ENCODE results near the gene PKP4. TPM values are rescaled to one million over a fixed set of nuclear protein-coding genes. Genes with fewer than 3 reads are reported as not detected.

Gene PKP4
- total RNA-seq, 1 donor from 2014 or later = 39.4 TPM

DNA sequence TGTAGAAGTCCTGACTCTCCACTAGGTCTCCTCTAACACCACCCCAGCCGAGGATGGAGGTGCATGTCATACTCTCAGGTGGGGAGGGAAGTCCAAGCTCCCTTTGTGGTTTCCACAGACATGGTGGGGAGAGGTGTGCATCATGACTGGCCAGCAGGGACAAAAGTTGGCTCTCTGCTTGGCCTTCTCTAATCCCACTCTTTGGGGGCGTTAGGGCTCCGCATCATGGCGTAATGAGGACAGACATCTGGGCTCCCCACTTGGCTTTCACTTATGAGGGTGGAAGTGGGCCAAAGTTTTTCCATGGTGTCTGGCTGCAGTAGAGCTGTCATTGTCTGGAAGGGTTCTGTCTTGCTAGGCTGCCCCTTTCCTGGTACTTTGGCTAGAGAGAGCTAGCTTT, 257.7 kb downstream of the PKP4 start:
- H3K4me3 Mint-ChIP-seq (ENCODE audit: unreplicated experiment) = no peak overlapping the region
- H3K36me3 Mint-ChIP-seq (ENCODE audit: low read depth) = peaks cover 12% of the 10 kb centered on the region
- H3K27me3 Mint-ChIP-seq (ENCODE audit: low read depth) = no peaks in the 10 kb centered on the region
- TF ChIP-seq, protein P1, sequence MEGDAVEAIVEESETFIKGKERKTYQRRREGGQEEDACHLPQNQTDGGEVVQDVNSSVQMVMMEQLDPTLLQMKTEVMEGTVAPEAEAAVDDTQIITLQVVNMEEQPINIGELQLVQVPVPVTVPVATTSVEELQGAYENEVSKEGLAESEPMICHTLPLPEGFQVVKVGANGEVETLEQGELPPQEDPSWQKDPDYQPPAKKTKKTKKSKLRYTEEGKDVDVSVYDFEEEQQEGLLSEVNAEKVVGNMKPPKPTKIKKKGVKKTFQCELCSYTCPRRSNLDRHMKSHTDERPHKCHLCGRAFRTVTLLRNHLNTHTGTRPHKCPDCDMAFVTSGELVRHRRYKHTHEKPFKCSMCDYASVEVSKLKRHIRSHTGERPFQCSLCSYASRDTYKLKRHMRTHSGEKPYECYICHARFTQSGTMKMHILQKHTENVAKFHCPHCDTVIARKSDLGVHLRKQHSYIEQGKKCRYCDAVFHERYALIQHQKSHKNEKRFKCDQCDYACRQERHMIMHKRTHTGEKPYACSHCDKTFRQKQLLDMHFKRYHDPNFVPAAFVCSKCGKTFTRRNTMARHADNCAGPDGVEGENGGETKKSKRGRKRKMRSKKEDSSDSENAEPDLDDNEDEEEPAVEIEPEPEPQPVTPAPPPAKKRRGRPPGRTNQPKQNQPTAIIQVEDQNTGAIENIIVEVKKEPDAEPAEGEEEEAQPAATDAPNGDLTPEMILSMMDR (IDR thresholded peaks at IDR 0.05) = no peak
- no peak for DNase-seq (ENCODE audit: low spot score)
- H3K4me1 Mint-ChIP-seq (ENCODE audit: low read depth) = peaks cover 7% of the 10 kb centered on the region
- H3K9me3 Mint-ChIP-seq (ENCODE audit: low read depth) = peaks cover 25% of the 10 kb centered on the region
- H3K27ac Mint-ChIP-seq (ENCODE audit: unreplicated experiment) = no peak overlapping the region

DNA sequence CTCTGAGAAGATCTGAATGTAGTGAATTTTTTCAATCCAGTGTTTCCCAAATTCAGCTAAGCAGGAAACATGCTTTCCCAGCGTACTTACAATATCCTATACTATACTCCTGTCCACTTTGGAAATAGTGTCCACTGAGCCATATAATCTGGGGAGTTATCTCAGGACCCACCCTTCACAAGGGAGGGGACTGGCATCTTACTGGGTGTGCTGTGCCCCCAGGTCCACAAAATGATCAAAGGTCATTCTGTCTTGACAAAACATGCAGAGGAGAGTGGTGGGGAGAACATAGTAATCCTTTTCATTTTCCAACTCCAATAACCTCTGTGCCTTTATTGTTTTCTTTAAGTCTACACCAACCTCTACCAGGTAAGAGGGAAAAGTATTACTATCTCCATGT, 258.6 kb downstream of the PKP4 start:
- Mint-ChIP-seq H3K27ac (ENCODE audit: unreplicated experiment) (no peak overlapping the region), H3K4me1 (ENCODE audit: low read depth) (peaks cover 7% of the 10 kb centered on the region), H3K27me3 (ENCODE audit: low read depth) (no peaks in the 10 kb centered on the region), H3K9me3 (ENCODE audit: low read depth) (peaks cover 20% of the 10 kb centered on the region), H3K36me3 (ENCODE audit: low read depth) (peaks cover 12% of the 10 kb centered on the region), H3K4me3 (ENCODE audit: unreplicated experiment) (no peak overlapping the region)
- DNase-seq (ENCODE audit: low spot score) = no peak
- TF ChIP-seq, protein P1 (IDR thresholded peaks at IDR 0.05) = no peak

DNA sequence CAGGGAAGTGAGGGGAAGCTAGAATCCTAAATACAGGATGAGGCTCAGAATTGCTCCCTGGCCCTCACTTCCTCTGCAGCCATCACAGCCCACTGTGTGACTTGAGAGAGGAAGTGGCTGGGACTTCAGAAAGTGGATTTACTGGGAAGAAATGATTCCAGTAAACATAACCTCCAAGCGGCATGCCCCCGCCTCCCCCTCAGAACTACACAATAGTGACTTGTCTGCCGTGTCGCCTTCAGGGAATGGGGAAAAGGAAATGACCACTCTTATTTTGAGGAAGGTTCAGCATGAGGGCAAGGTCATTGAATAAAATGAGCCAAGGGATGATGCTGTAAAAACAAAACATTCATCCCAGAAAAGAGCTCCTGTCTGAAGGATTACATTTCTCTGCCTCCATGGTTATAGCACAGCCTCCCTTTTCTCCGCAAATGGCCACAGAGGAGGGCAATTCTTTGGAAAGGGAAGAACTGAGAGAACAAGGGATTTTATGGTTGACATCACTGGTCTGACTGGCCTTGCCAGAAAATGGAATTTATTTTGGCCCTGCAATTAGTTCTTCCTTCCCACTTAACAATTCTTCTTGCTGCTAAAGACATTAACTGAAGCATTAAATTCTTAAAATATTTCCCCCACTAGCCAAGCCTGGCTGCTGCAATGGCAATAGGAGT, 259.5 kb downstream of the PKP4 start:
- H3K4me3 Mint-ChIP-seq (ENCODE audit: unreplicated experiment) = no peak overlapping the region
- peaks cover 20% of the 10 kb centered on the region for H3K9me3 Mint-ChIP-seq (ENCODE audit: low read depth)
- no peaks in the 10 kb centered on the region for H3K27me3 Mint-ChIP-seq (ENCODE audit: low read depth)
- no peak for DNase-seq (ENCODE audit: low spot score)
- TF ChIP-seq, protein P1 (IDR thresholded peaks at IDR 0.05) = no peak
- H3K4me1 Mint-ChIP-seq (ENCODE audit: low read depth) = peaks cover 7% of the 10 kb centered on the region
- peaks cover 12% of the 10 kb centered on the region for H3K36me3 Mint-ChIP-seq (ENCODE audit: low read depth)
- no peak overlapping the region for H3K27ac Mint-ChIP-seq (ENCODE audit: unreplicated experiment)

DNA sequence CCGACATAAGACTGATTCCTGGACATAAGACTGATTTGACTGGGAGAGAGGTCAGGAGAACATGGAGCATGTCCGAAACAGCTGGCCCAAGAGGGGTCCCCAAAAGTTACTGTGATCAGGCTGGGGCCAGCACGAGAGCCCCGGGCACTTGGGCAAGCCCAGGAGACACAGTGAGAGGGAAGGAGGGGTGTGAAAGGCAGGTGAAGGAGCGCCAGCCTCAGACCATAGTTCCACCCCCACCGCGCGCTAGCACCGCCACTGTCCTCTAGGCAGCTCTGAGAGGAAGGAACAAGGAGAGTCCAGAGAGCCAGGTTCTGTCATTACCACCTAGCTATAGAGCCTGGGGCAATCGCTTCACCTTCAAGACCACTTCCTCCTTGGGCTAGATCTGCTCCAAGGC, 260.2 kb downstream of the PKP4 start:
- Mint-ChIP-seq H3K27me3 (ENCODE audit: low read depth) (no peaks in the 10 kb centered on the region), H3K4me3 (ENCODE audit: unreplicated experiment) (no peak overlapping the region), H3K27ac (ENCODE audit: unreplicated experiment) (no peak overlapping the region)

DNA sequence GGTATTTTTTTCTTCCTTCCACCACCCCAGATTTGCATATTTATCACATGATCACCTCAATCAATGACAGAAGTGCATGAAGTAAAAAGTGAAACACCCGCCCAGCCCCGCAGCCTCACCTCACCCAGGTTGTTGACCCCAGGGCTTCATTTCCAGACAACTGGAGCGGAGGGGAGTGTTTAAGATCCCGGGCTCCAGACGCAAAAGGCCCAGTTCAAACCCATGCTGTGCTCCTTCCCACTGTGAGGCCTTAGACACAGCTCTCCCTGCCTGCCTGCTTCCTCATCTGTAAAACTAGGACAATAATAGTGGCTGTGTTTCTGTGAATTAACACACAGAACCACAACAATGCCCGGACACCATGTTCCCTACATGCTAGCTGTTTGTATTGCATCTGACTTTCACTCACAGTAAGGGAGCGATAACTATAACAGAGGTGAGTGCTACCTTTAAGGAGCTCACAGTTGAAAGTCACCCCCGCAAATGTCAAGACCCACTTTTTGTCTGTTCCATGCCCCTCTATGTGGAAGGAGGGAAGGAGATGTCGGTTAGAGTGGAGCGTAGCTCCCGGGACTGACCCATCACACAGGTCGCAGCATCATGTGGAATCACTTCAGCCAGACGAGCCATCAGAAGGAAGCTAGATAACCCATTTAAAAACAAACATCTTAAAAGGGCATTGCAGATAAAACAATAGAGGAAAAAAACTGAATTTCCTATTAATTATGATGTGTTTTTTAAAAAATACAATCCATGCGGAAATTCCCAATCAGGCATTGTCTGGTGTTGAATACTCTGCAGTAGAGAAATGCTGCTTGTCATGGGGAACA, 260.8 kb downstream of the PKP4 start:
- no peak for DNase-seq (ENCODE audit: low spot score)
- Mint-ChIP-seq H3K4me1 (ENCODE audit: low read depth) (peaks cover 7% of the 10 kb centered on the region), H3K4me3 (ENCODE audit: unreplicated experiment) (no peak overlapping the region), H3K36me3 (ENCODE audit: low read depth) (peaks cover 10% of the 10 kb centered on the region), H3K9me3 (ENCODE audit: low read depth) (peaks cover 14% of the 10 kb centered on the region), H3K27me3 (ENCODE audit: low read depth) (no peaks in the 10 kb centered on the region), H3K27ac (ENCODE audit: unreplicated experiment) (no peak overlapping the region)
- TF ChIP-seq, protein P1 (IDR thresholded peaks at IDR 0.05) = no peak

More for the DNA sequence above, 260.2 kb downstream of the PKP4 start:
- peaks cover 12% of the 10 kb centered on the region for H3K36me3 Mint-ChIP-seq (ENCODE audit: low read depth)
- TF ChIP-seq, protein P1 (IDR thresholded peaks at IDR 0.05) = no peak
- H3K9me3 Mint-ChIP-seq (ENCODE audit: low read depth) = peaks cover 18% of the 10 kb centered on the region
- peaks cover 7% of the 10 kb centered on the region for H3K4me1 Mint-ChIP-seq (ENCODE audit: low read depth)
- DNase-seq (ENCODE audit: low spot score) = no peak
